HCT116 (cell line): Measurements from ENCODE around the gene TNPO1.

Experiments used
- ATF3 ChIP-seq: IDR thresholded peaks from 2 replicates; pipeline ENCODE4 v1.6.1; 2012
- CEBPB ChIP-seq: IDR thresholded peaks from 2 replicates; pipeline ENCODE4 v1.6.1; 2012; ENCODE audit warnings: low read depth
- CTCF ChIP-seq, 3 experiments: fragments of 200-600 bp in 1 of 3; sonication (generic) in 1 of 3; IDR thresholded peaks in 2 of 3; conservative IDR thresholded peaks in 1 of 3; 2 replicates each; pipeline ENCODE4 v1.5.1; 2012 to 2017; ENCODE audit warnings: low read depth in 2 of 3, low read length in 2 of 3, antibody characterized with exemption in 1 of 3, borderline replicate concordance in 1 of 3, control low read depth in 1 of 3, mild to moderate bottlenecking in 1 of 3, mixed read lengths in 1 of 3, mixed run types in 1 of 3, moderate library complexity in 1 of 3; ENCODE audit not compliant: insufficient read depth in 1 of 3
- EZH2 ChIP-seq: fragments of 200-600 bp; sonication (generic); IDR thresholded peaks from 2 replicates; pipeline ENCODE4 v1.6.1; 2017; ENCODE audit warnings: antibody characterized with exemption, mixed run types
- FOSL1 ChIP-seq: IDR thresholded peaks from 2 replicates; pipeline ENCODE4 v1.6.1; 2012; ENCODE audit warnings: low read depth
- POLR2A ChIP-seq: IDR thresholded peaks from 2 replicates; pipeline ENCODE4 v1.7.0; 2011; ENCODE audit warnings: borderline replicate concordance; ENCODE audit not compliant: insufficient read depth, insufficient read length; ENCODE audit errors: extremely low read depth
- POLR2AphosphoS5 ChIP-seq: IDR thresholded peaks from 2 replicates; pipeline ENCODE4 v1.6.1; 2011; ENCODE audit warnings: mild to moderate bottlenecking, low read depth, low read length, moderate library complexity
- RAD21 ChIP-seq: IDR thresholded peaks from 2 replicates; pipeline ENCODE4 v1.6.1; 2012; ENCODE audit warnings: low read depth, mild to moderate bottlenecking
- REST ChIP-seq: IDR thresholded peaks from 2 replicates; pipeline ENCODE4 v1.6.1; 2012; ENCODE audit warnings: low read depth
- SIN3A ChIP-seq: IDR thresholded peaks from 2 replicates; pipeline ENCODE4 v1.6.1; 2012; ENCODE audit warnings: low read depth
- YY1 ChIP-seq: IDR thresholded peaks from 2 replicates; pipeline ENCODE4 v1.6.1; 2011; ENCODE audit warnings: low read length, low read depth, moderate library complexity, mild to moderate bottlenecking; ENCODE audit not compliant: insufficient replicate concordance; ENCODE audit errors: extremely low read depth
- ZFX ChIP-seq: fragments of 450-650 bp; IDR thresholded peaks from 2 replicates; pipeline ENCODE4 v1.6.1; 2017
- ZNF274 ChIP-seq: fragments of 200-500 bp; sonication (Bioruptor generic); IDR thresholded peaks from 2 replicates; pipeline ENCODE4 v1.6.1; 2014; ENCODE audit warnings: mild to moderate bottlenecking, low read depth, low read length, inconsistent platforms

GRCh38 chr5:72883850-72884249, 67.4 kb downstream of the TNPO1 start:
- no peak for TF ChIP-seq ATF3
- no peak for TF ChIP-seq YY1
- no peak for TF ChIP-seq REST
- no peak for TF ChIP-seq CTCF (IDR thresholded peaks at IDR 0.05 in 2 of 3, conservative IDR thresholded peaks at IDR 0.05 in 1 of 3; ENCODE audit: borderline replicate concordance in 1 of 3, insufficient read depth in 1 of 3, low read depth in 2 of 3, low read length in 2 of 3)
- TF ChIP-seq POLR2A = no peak
- no peak for TF ChIP-seq EZH2
- no peak for TF ChIP-seq RAD21
- no peak for TF ChIP-seq CEBPB
- TF ChIP-seq POLR2AphosphoS5 = no peak
- TF ChIP-seq ZFX = no peak
- no peak for TF ChIP-seq SIN3A
- no peak for TF ChIP-seq ZNF274
- TF ChIP-seq FOSL1 = no peak
